Peyer's patch (tissue), 4 donors: Measurements from ENCODE around the gene MPLKIP.

Source experiments
- CTCF ChIP-seq, 6 experiments: fragments of 450-650 bp in 4 of 6; fragments of 200-600 bp in 2 of 6; sonication (generic) in 1 of 6; IDR thresholded peaks; one replicate each; pipeline ENCODE4 v1.5.1; 2017 to 2019; ENCODE audit warnings: antibody characterized with exemption in 6 of 6, mild to moderate bottlenecking in 3 of 6, moderate library complexity in 1 of 6
- POLR2A ChIP-seq, 2 donors: fragments of 450-650 bp; IDR thresholded peaks; one replicate each; pipeline ENCODE4 v1.5.1; 2017; ENCODE audit warnings: antibody characterized with exemption in 2 of 2, mild to moderate bottlenecking in 2 of 2, moderate library complexity in 2 of 2

- TF ChIP-seq POLR2A (IDR thresholded peaks at IDR 0.05) (no peak), CTCF (IDR thresholded peaks at IDR 0.05) (no peak)
Measured at GRCh38 chr7:40122940-40123254, 11.5 kb downstream of the MPLKIP start.
